Measurements from ENCODE around the gene PRM2. TPM values are rescaled to one million over a fixed set of nuclear protein-coding genes. Genes with fewer than 3 reads are reported as not detected.

The PRM2 gene
- polyA plus RNA-seq, 1 of the 3 experiments (the other 2 are of a cell fraction) = not detected

- Histone ChIP-seq H3K4me3 (ENCODE audit: low read depth in 2 of 2, low read length in 1 of 2) (no peak overlapping the region), H3K4me2 (no peak overlapping the region), H3K9me2 (no peaks in the 10 kb centered on the region), H3F3A (replicated peaks; ENCODE audit: insufficient read depth) (no peaks in the 10 kb centered on the region), H3K27ac (ENCODE audit: low read depth in 2 of 2, low read length in 1 of 2) (no peak overlapping the region), H3K36me3 (replicated peaks in 1 of 2; ENCODE audit: control insufficient read depth in 1 of 2, insufficient read depth in 2 of 2, low read length in 1 of 2) (no peaks in the 10 kb centered on the region), H3K9ac (no peak overlapping the region), H2AFZ (ENCODE audit: low read depth) (no peak overlapping the region), H3K9me3 (no peaks in the 10 kb centered on the region), H3K79me2 (ENCODE audit: insufficient read depth) (no peaks in the 10 kb centered on the region), H3K27me3 (ENCODE audit: insufficient read depth) (no peaks in the 10 kb centered on the region), H4K20me1 (ENCODE audit: insufficient read depth) (no peaks in the 10 kb centered on the region), H3K4me1 (ENCODE audit: control insufficient read depth in 1 of 2, insufficient read depth in 2 of 2, low read depth in 1 of 2, low read length in 1 of 2) (peaks cover 0 to 17% of the 10 kb centered on the region in 2 experiments; a peak in 1 of 4 replicates)
- ChIA-PET POLR2A (no interaction called here), CTCF (interaction anchor here (1.2 kb wide), 1 partner anchor 344 kb away, joined by 3 read pairs; no protein-coding TSS in a partner anchor)
- TF ChIP-seq MEF2A (IDR thresholded peaks at IDR 0.05; ENCODE audit: borderline replicate concordance, low read depth) = no peak
- no peak for TF ChIP-seq NRF1 (IDR thresholded peaks at IDR 0.05; ENCODE audit: low read depth, low read length)
- no peak for TF ChIP-seq IRF3 (IDR thresholded peaks at IDR 0.05; ENCODE audit: low read depth, low read length)
- no peak for TF ChIP-seq RFX5 (IDR thresholded peaks at IDR 0.05; ENCODE audit: low read length)
- TF ChIP-seq TEAD4 (IDR thresholded peaks at IDR 0.05; ENCODE audit: borderline replicate concordance, insufficient read depth) = no peak
- no peak for TF ChIP-seq ZBTB33 (IDR thresholded peaks at IDR 0.05; ENCODE audit: borderline replicate concordance, low read depth)
- 90% methylated on average over 12 of the region's 21 CpGs for WGBS (ENCODE audit: low lambda C conversion rate)
- DNase-seq = no peak
Measured at GRCh38 chr16:11307639-11308492, 31.6 kb upstream of the PRM2 start.

GRCh38 chr16:11306997-11307638 lies 30.8 kb upstream of the PRM2 start:
- POLR2A ChIA-PET = no interaction called here
- CTCF ChIA-PET = no interaction called here
- H2AFZ ChIP-seq (ENCODE audit: low read depth) = no peak overlapping the region
- H3K79me2 ChIP-seq (ENCODE audit: insufficient read depth) = no peaks in the 10 kb centered on the region
- no peak for DNase-seq
- no peak overlapping the region for H3K4me2 ChIP-seq
- H4K20me1 ChIP-seq (ENCODE audit: insufficient read depth) = no peaks in the 10 kb centered on the region
- peaks cover 0 to 12% of the 10 kb centered on the region in 2 experiments; a peak in 1 of 4 replicates for H3K4me1 ChIP-seq (ENCODE audit: control insufficient read depth in 1 of 2, insufficient read depth in 2 of 2, low read depth in 1 of 2, low read length in 1 of 2)
- H3K9ac ChIP-seq = no peak overlapping the region
- WGBS (ENCODE audit: low lambda C conversion rate) = 78% methylated on average over 7 of the region's 7 CpGs
- H3K9me3 ChIP-seq = no peaks in the 10 kb centered on the region
- no peaks in the 10 kb centered on the region for H3K27me3 ChIP-seq (ENCODE audit: insufficient read depth)
- no peaks in the 10 kb centered on the region for H3K36me3 ChIP-seq (replicated peaks in 1 of 2; ENCODE audit: control insufficient read depth in 1 of 2, insufficient read depth in 2 of 2, low read length in 1 of 2)
- no peaks in the 10 kb centered on the region for H3K9me2 ChIP-seq
- H3K4me3 ChIP-seq (ENCODE audit: low read depth in 2 of 2, low read length in 1 of 2) = no peak overlapping the region
- no peak overlapping the region for H3K27ac ChIP-seq (ENCODE audit: low read depth in 2 of 2, low read length in 1 of 2)
- no peaks in the 10 kb centered on the region for H3F3A ChIP-seq (replicated peaks; ENCODE audit: insufficient read depth)
- no peak for TF ChIP-seq IRF3 (IDR thresholded peaks at IDR 0.05; ENCODE audit: low read depth, low read length)
- TF ChIP-seq RXRA (IDR thresholded peaks at IDR 0.05; ENCODE audit: borderline replicate concordance, low read depth) = no peak
- no peak for TF ChIP-seq JUND (IDR thresholded peaks at IDR 0.05)
- TF ChIP-seq USF1 (IDR thresholded peaks at IDR 0.05; ENCODE audit: borderline replicate concordance, low read depth) = no peak
- no peak for TF ChIP-seq GATA2 (CRISPR knock-in tag; IDR thresholded peaks at IDR 0.05)
- no peak for TF ChIP-seq PBX3 (IDR thresholded peaks at IDR 0.05)
- TF ChIP-seq ELF1 (IDR thresholded peaks at IDR 0.05) = no peak
- no peak for TF ChIP-seq RAD21 (IDR thresholded peaks at IDR 0.05; ENCODE audit: low read length)
- TF ChIP-seq CTCF (IDR thresholded peaks at IDR 0.05) = no peak
- TF ChIP-seq FOSL2 (IDR thresholded peaks at IDR 0.05; ENCODE audit: borderline replicate concordance, low read depth) = no peak
- TF ChIP-seq FOXM1 (IDR thresholded peaks at IDR 0.05; ENCODE audit: low read depth) = no peak
- TF ChIP-seq CHD2 (IDR thresholded peaks at IDR 0.05; ENCODE audit: low read length, partially characterized antibody) = no peak

Data from SK-N-SH (cell line).